DND-41 (cell line): Measurements from ENCODE around the gene SAMM50.

Experiments used
- ATAC-seq: fragments of 200-7000 bp; cut with Tn5 transposase; 3 replicates; pipeline ENCODE4 v1.9.1; 2021; ENCODE audit warnings: low read depth; ENCODE audit not compliant: insufficient read depth
- DNase-seq: peaks from one replicate; pipeline ENCODE4 v3.0.0-alpha.2; 2020
- H2AFZ ChIP-seq: 2 replicates; pipeline ENCODE4 v1.6.0; 2012; ENCODE audit warnings: low read depth, low read length
- H3K27ac ChIP-seq: 2 replicates; pipeline ENCODE4 v1.5.1; 2012; ENCODE audit warnings: low read length, inconsistent platforms
- H3K27me3 ChIP-seq: fragments of 200-600 bp; sonication (generic); 2 replicates; pipeline ENCODE4 v1.6.0; 2012; ENCODE audit warnings: low read length, mild to moderate bottlenecking, inconsistent platforms; ENCODE audit not compliant: insufficient read depth, poor library complexity
- H3K36me3 ChIP-seq: 2 replicates; pipeline ENCODE4 v1.5.1; 2012; ENCODE audit warnings: low read length, inconsistent platforms; ENCODE audit not compliant: insufficient read depth
- H3K4me1 ChIP-seq: 2 replicates; pipeline ENCODE4 v1.5.1; 2012; ENCODE audit warnings: mild to moderate bottlenecking, low read length; ENCODE audit not compliant: insufficient read depth
- H3K4me2 ChIP-seq: 2 replicates; pipeline ENCODE4 v1.6.0; 2012; ENCODE audit warnings: mild to moderate bottlenecking, moderate library complexity, low read length, inconsistent platforms; ENCODE audit not compliant: insufficient read depth
- H3K4me3 ChIP-seq, 2 experiments: fragments of 200-600 bp in 1 of 2; shearing (Covaris generic) in 1 of 2; 2 replicates each; pipeline ENCODE4 v1.5.1; 2012 to 2016; ENCODE audit warnings: inconsistent platforms in 2 of 2, low read length in 2 of 2, mild to moderate bottlenecking in 2 of 2, low read depth in 1 of 2, moderate library complexity in 1 of 2
- H3K79me2 ChIP-seq: 2 replicates; pipeline ENCODE4 v1.6.0; 2012; ENCODE audit warnings: low read length, inconsistent platforms; ENCODE audit not compliant: insufficient read depth
- H3K9ac ChIP-seq: 2 replicates; pipeline ENCODE4 v1.6.0; 2012; ENCODE audit warnings: low read depth, mild to moderate bottlenecking, inconsistent platforms, low read length, moderate library complexity
- H3K9me3 ChIP-seq: 2 replicates; pipeline ENCODE4 v1.5.1; 2012; ENCODE audit warnings: low read length, moderate library complexity, mild to moderate bottlenecking, inconsistent platforms; ENCODE audit not compliant: insufficient read depth, severe bottlenecking
- H4K20me1 ChIP-seq: 2 replicates; pipeline ENCODE4 v1.6.0; 2012; ENCODE audit warnings: low read length; ENCODE audit not compliant: insufficient read depth
- CTCF ChIP-seq: IDR thresholded peaks from 2 replicates; pipeline ENCODE4 v1.5.1; 2012; ENCODE audit warnings: borderline replicate concordance, low read length, moderate library complexity, mild to moderate bottlenecking; ENCODE audit not compliant: poor library complexity, severe bottlenecking; ENCODE audit errors: extremely low read depth
- EZH2 ChIP-seq: IDR thresholded peaks from 3 replicates; pipeline ENCODE4 v1.6.1; 2012; ENCODE audit warnings: borderline replicate concordance, low read depth, mild to moderate bottlenecking, moderate library complexity, low read length, inconsistent platforms; ENCODE audit not compliant: severe bottlenecking

SAMM50 gene

GRCh38 chr22:43968614-43969013 lies 13.4 kb downstream of the SAMM50 start:
- Histone ChIP-seq H3K4me2 (no peak overlapping the region), H3K27ac (no peak overlapping the region), H3K36me3 (peaks cover 91% of the 10 kb centered on the region), H3K4me3 (no peak overlapping the region), H3K79me2 (no peaks in the 10 kb centered on the region), H2AFZ (no peak overlapping the region), H3K27me3 (no peaks in the 10 kb centered on the region), H3K9ac (no peak overlapping the region), H3K9me3 (no peaks in the 10 kb centered on the region), H4K20me1 (peaks cover 7% of the 10 kb centered on the region), H3K4me1 (no peaks in the 10 kb centered on the region)
- TF ChIP-seq CTCF (no peak), EZH2 (no peak)
- DNase-seq (no peak), ATAC-seq (no peak)

- H3K79me2 ChIP-seq, result no peaks in the 10 kb centered on the region
- DNase-seq, result no peak
- H3K4me2 ChIP-seq, result no peak overlapping the region
- H3K9me3 ChIP-seq, result no peaks in the 10 kb centered on the region
- peaks cover 7% of the 10 kb centered on the region for H4K20me1 ChIP-seq
- no peak overlapping the region for H3K27ac ChIP-seq
- ATAC-seq, result no peak
- H3K9ac ChIP-seq, result no peak overlapping the region
- peaks cover 91% of the 10 kb centered on the region for H3K36me3 ChIP-seq
- no peak overlapping the region for H2AFZ ChIP-seq
- TF ChIP-seq EZH2, result no peak
- no peak overlapping the region for H3K4me3 ChIP-seq
- H3K27me3 ChIP-seq, result no peaks in the 10 kb centered on the region
- H3K4me1 ChIP-seq, result no peaks in the 10 kb centered on the region
Measured at GRCh38 chr22:43969021-43969878, 14.0 kb downstream of the SAMM50 start.

GRCh38 chr22:43969989-43970755 lies 14.9 kb downstream of the SAMM50 start:
- no peak for TF ChIP-seq CTCF
- no peak for TF ChIP-seq EZH2
- no peak for ATAC-seq
- H3K36me3 ChIP-seq, result peaks cover 93% of the 10 kb centered on the region

GRCh38 chr22:43971112-43971511 lies 15.9 kb downstream of the SAMM50 start:
- Histone ChIP-seq H3K36me3 (peaks cover 93% of the 10 kb centered on the region), H3K9ac (no peak overlapping the region), H3K4me2 (no peak overlapping the region), H3K27ac (no peak overlapping the region), H4K20me1 (peaks cover 7% of the 10 kb centered on the region), H3K4me1 (no peaks in the 10 kb centered on the region), H3K79me2 (no peaks in the 10 kb centered on the region), H2AFZ (no peak overlapping the region), H3K9me3 (no peaks in the 10 kb centered on the region), H3K27me3 (no peaks in the 10 kb centered on the region), H3K4me3 (no peak overlapping the region)
- DNase-seq, result no peak
- no peak for ATAC-seq
- TF ChIP-seq EZH2 (no peak), CTCF (no peak)

More at GRCh38 chr22:43969989-43970755, 14.9 kb downstream of the SAMM50 start:
- H3K9me3 ChIP-seq, result no peaks in the 10 kb centered on the region
- H3K4me1 ChIP-seq, result no peaks in the 10 kb centered on the region
- DNase-seq, result no peak
- H2AFZ ChIP-seq, result no peak overlapping the region
- no peak overlapping the region for H3K27ac ChIP-seq
- H3K79me2 ChIP-seq, result no peaks in the 10 kb centered on the region
- peaks cover 7% of the 10 kb centered on the region for H4K20me1 ChIP-seq
- H3K4me2 ChIP-seq, result no peak overlapping the region
- no peaks in the 10 kb centered on the region for H3K27me3 ChIP-seq
- H3K4me3 ChIP-seq, result no peak overlapping the region
- H3K9ac ChIP-seq, result no peak overlapping the region
